Measurements from ENCODE around the gene ISX. TPM values are rescaled to one million over a fixed set of nuclear protein-coding genes. Genes with fewer than 3 reads are reported as not detected.

ISX gene
- total RNA-seq, 1 experiment from 2014 or later = not detected

DNA sequence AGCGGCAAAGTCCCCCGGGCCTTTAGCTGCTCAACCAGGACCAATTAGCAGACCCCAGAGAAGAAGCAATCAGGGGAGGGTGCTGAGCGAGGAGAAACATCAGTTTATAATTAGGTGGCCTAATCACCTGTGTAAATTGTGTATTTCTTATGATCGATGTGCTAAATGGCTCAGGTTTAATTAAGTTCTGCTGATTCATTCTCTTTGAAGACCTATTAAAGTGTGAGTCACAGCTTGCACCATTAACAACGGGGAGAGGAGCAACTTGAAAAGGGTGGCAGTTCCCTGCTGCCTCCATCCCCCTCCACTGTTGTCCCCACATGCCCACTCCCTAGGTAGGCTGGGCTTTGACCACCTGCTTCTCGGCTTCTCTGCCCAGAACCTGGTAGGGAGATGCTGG, 10.7 kb downstream of the ISX start (continued):
- TF ChIP-seq, protein P1, sequence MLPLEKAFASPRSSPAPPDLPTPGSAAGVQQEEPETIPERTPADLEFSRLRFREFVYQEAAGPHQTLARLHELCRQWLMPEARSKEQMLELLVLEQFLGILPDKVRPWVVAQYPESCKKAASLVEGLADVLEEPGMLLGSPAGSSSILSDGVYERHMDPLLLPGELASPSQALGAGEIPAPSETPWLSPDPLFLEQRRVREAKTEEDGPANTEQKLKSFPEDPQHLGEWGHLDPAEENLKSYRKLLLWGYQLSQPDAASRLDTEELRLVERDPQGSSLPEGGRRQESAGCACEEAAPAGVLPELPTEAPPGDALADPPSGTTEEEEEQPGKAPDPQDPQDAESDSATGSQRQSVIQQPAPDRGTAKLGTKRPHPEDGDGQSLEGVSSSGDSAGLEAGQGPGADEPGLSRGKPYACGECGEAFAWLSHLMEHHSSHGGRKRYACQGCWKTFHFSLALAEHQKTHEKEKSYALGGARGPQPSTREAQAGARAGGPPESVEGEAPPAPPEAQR (CRISPR knock-in tag; IDR thresholded peaks at IDR 0.05) = no peak
- TF ChIP-seq ZNF219 (CRISPR knock-in tag; IDR thresholded peaks at IDR 0.05; ENCODE audit: borderline replicate concordance) = no peak
- TF ChIP-seq, protein P2, sequence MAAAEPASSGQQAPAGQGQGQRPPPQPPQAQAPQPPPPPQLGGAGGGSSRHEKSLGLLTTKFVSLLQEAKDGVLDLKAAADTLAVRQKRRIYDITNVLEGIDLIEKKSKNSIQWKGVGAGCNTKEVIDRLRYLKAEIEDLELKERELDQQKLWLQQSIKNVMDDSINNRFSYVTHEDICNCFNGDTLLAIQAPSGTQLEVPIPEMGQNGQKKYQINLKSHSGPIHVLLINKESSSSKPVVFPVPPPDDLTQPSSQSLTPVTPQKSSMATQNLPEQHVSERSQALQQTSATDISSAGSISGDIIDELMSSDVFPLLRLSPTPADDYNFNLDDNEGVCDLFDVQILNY (CRISPR knock-in tag; IDR thresholded peaks at IDR 0.05) = no peak

DNA sequence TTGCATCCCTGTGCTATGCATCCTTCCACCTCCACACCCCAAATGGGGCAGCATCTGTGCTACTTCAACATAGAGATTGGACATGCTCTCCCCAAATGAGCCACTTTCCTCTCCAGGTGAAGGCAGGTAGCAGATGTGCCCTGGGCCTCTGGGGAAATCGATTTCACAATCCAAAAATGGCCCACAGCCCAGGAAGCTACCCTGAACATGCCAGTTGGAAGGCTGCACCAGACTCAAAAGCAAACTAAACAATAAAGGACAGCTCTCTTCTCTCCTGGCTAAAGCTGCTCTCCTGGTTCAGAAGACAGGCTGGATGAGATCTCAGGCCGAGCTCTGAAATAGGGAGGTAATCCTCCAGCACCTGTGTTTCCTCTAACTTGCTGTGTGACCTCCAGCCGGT, 19.7 kb downstream of the ISX start:
- ATAC-seq = no peak
- no peaks in the 10 kb centered on the region for H3K4me1 Mint-ChIP-seq
- peaks cover 8% of the 10 kb centered on the region for H3K36me3 Mint-ChIP-seq
- ChIA-PET CTCF (no interaction called here), POLR2A (no interaction called here)
- DNase-seq (ENCODE audit: low spot score) = no peak
- TF ChIP-seq, protein P3, sequence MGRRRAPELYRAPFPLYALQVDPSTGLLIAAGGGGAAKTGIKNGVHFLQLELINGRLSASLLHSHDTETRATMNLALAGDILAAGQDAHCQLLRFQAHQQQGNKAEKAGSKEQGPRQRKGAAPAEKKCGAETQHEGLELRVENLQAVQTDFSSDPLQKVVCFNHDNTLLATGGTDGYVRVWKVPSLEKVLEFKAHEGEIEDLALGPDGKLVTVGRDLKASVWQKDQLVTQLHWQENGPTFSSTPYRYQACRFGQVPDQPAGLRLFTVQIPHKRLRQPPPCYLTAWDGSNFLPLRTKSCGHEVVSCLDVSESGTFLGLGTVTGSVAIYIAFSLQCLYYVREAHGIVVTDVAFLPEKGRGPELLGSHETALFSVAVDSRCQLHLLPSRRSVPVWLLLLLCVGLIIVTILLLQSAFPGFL (CRISPR knock-in tag; IDR thresholded peaks at IDR 0.05; ENCODE audit: borderline replicate concordance) = no peak
- TF ChIP-seq, protein P4, sequence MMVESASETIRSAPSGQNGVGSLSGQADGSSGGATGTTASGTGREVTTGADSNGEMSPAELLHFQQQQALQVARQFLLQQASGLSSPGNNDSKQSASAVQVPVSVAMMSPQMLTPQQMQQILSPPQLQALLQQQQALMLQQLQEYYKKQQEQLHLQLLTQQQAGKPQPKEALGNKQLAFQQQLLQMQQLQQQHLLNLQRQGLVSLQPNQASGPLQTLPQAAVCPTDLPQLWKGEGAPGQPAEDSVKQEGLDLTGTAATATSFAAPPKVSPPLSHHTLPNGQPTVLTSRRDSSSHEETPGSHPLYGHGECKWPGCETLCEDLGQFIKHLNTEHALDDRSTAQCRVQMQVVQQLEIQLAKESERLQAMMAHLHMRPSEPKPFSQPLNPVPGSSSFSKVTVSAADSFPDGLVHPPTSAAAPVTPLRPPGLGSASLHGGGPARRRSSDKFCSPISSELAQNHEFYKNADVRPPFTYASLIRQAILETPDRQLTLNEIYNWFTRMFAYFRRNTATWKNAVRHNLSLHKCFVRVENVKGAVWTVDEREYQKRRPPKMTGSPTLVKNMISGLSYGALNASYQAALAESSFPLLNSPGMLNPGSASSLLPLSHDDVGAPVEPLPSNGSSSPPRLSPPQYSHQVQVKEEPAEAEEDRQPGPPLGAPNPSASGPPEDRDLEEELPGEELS (CRISPR knock-in tag; IDR thresholded peaks at IDR 0.05) = no peak
- TF ChIP-seq CREM (CRISPR knock-in tag; IDR thresholded peaks at IDR 0.05) = no peak
- TF ChIP-seq TCF7 (CRISPR knock-in tag; IDR thresholded peaks at IDR 0.05; ENCODE audit: low read depth) = no peak
- TF ChIP-seq, protein P5, sequence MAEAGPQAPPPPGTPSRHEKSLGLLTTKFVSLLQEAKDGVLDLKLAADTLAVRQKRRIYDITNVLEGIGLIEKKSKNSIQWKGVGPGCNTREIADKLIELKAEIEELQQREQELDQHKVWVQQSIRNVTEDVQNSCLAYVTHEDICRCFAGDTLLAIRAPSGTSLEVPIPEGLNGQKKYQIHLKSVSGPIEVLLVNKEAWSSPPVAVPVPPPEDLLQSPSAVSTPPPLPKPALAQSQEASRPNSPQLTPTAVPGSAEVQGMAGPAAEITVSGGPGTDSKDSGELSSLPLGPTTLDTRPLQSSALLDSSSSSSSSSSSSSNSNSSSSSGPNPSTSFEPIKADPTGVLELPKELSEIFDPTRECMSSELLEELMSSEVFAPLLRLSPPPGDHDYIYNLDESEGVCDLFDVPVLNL (CRISPR knock-in tag; IDR thresholded peaks at IDR 0.05; ENCODE audit: borderline replicate concordance, low read depth) = no peak
- no peaks in the 10 kb centered on the region; the same call in none of the 2 replicates for H3K27me3 Mint-ChIP-seq (ENCODE audit: low read depth)
- H3K9me3 Mint-ChIP-seq = peaks cover 30% of the 10 kb centered on the region
- H3K4me3 Mint-ChIP-seq = no peak overlapping the region
- no peak overlapping the region for H3K27ac Mint-ChIP-seq

DNA sequence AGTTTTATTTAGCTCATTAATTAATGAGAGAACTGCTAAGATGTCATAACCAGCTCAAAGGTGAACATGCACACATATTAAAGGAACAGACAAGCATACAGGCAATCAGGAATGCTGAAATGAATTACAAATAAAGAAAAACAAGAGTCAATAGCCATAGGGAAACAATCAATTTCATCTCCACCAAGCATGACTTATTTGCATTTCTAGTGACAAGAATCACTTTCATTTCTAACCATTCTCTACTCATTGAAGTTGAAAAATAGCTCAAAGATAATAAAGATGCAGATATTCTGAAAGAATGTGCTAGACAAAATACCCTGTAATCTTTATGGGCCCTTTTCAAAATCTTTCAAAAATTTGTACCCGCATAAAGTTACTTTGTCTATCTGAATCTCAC, 23.2 kb downstream of the ISX start:
- DNase-seq (ENCODE audit: low spot score) (no peak), ATAC-seq (no peak)
- TF ChIP-seq, protein P6, sequence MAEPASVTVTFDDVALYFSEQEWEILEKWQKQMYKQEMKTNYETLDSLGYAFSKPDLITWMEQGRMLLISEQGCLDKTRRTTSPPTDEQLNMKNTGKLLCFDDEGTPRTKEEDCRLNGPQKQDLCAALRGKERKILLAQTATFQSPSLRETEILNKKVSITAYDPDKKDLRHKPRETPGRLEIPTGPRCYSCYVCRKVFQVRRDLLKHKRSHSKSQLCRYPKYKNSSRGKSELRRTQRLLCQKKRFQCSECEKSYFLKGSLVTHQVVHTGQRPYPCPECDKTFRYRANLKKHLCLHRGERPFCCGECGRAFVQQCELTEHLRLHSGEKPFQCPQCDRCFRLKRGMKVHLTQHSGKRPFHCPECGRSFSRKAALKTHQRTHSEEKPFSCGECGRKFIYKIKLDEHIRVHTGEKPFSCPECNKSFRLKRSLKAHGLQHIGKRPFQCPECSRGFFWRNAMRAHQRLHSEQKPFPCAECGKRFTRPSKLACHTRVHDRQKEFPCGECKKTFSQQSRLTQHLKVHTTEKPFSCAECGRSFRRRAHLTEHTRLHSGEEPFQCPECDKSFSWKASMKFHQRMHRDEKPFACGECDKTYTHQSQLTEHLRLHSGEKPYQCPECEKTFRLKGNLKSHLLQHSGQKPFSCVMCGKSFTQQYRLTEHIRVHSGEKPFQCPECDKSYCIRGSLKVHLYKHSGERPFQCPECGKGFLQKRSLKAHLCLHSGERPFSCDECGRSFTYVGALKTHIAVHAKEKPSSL (CRISPR knock-in tag; conservative IDR thresholded peaks at IDR 0.05) = no peak
- TF ChIP-seq ZNF219 (CRISPR knock-in tag; IDR thresholded peaks at IDR 0.05; ENCODE audit: borderline replicate concordance) = no peak
- TF ChIP-seq, protein P7, sequence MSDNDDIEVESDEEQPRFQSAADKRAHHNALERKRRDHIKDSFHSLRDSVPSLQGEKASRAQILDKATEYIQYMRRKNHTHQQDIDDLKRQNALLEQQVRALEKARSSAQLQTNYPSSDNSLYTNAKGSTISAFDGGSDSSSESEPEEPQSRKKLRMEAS (CRISPR knock-in tag; IDR thresholded peaks at IDR 0.05) = no peak
- TF ChIP-seq, protein P8, sequence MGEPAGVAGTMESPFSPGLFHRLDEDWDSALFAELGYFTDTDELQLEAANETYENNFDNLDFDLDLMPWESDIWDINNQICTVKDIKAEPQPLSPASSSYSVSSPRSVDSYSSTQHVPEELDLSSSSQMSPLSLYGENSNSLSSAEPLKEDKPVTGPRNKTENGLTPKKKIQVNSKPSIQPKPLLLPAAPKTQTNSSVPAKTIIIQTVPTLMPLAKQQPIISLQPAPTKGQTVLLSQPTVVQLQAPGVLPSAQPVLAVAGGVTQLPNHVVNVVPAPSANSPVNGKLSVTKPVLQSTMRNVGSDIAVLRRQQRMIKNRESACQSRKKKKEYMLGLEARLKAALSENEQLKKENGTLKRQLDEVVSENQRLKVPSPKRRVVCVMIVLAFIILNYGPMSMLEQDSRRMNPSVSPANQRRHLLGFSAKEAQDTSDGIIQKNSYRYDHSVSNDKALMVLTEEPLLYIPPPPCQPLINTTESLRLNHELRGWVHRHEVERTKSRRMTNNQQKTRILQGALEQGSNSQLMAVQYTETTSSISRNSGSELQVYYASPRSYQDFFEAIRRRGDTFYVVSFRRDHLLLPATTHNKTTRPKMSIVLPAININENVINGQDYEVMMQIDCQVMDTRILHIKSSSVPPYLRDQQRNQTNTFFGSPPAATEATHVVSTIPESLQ (CRISPR knock-in tag; IDR thresholded peaks at IDR 0.05) = no peak
- no peak for TF ChIP-seq NFATC4 (CRISPR knock-in tag; IDR thresholded peaks at IDR 0.05)
- ChIA-PET CTCF (no interaction called here), POLR2A (no interaction called here)
- no peak overlapping the region for H3K4me3 Mint-ChIP-seq
- H3K36me3 Mint-ChIP-seq = no peaks in the 10 kb centered on the region
- no peaks in the 10 kb centered on the region for H3K4me1 Mint-ChIP-seq
- no peaks in the 10 kb centered on the region; the same call in 1 of the 2 replicates for H3K27me3 Mint-ChIP-seq (ENCODE audit: low read depth)
- peaks cover 23% of the 10 kb centered on the region for H3K9me3 Mint-ChIP-seq
- no peak overlapping the region for H3K27ac Mint-ChIP-seq

All from WTC11 (cell line).